ENCODE measurements around the gene MBL2. TPM values are rescaled to one million over a fixed set of nuclear protein-coding genes. Genes with fewer than 3 reads are reported as not detected.

Gene MBL2
- polyA plus RNA-seq, 1 donor from 2014 or later: not detected

DNA sequence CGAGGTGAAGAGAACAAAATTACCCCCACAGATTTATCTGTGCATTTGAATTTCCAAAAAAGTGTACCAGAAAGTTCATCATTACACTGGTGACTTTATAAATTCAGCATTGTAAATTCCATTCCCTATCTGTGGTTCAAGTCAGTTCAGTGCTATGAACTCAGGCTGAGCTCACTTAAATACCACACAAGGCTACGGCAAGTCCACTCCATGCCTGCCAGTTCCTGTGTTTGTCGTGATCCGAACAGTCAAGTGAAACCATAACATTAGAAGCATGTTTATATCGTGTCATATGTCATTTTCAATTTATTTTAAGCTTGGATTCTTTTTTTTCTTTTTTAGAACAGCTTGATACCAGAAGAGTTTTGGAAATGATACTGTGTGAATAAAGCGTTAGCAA lies 14.8 kb downstream of the MBL2 start:
- Mint-ChIP-seq H3K27ac (no peak overlapping the region), H3K9me3 (no peaks in the 10 kb centered on the region), H3K36me3 (no peaks in the 10 kb centered on the region), H3K27me3 (no peaks in the 10 kb centered on the region), H3K4me1 (peaks cover 0 to 2% (median 0%) of the 10 kb centered on the region in 3 donors), H3K4me3 (no peak overlapping the region)

DNA sequence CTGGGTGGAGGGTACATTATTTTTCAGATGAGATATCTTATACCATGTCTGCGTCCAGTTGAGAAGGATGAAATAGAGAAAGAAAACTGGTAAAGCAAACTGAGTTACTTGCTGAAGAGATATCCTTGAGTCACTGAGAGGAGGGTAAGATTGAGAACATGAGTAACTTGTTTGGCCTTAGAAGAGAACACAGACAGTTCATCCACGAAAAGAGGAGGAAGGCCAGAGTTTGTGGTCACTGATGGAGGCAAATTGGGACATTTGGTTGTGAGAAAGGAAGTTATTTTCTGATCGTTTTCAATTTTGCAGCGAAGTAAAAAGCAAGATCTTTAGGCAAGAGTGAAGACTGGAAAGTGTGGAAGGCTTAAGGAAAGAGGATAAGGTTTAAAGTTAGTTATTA lies 15.6 kb downstream of the MBL2 start:
- peaks cover 0 to 2% (median 0%) of the 10 kb centered on the region in 3 donors for H3K4me1 Mint-ChIP-seq
- H3K9me3 Mint-ChIP-seq: no peaks in the 10 kb centered on the region
- H3K4me3 Mint-ChIP-seq: no peak overlapping the region
- no peak overlapping the region for H3K27ac Mint-ChIP-seq
- no peaks in the 10 kb centered on the region for H3K36me3 Mint-ChIP-seq
- H3K27me3 Mint-ChIP-seq: no peaks in the 10 kb centered on the region

DNA sequence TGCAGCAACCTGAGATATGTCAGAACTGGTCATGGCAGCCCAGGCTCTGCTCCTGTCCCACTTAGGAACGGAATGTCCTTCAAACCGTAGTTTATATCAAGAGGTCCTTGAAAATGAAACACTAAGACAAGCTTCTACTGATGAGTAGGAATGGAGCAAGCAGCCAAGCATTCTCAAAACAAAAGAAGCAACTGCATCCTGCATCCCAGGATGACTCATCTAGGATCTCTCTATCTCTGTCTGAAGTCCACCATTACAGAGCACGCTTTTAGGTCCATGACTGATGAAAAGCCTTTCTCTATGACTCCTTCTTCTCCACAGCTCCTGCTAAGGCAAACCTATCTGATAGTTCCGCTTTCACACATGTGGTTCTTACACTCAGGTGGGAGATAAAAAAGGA lies 16.3 kb downstream of the MBL2 start:
- H3K27me3 Mint-ChIP-seq: no peaks in the 10 kb centered on the region
- no peaks in the 10 kb centered on the region for H3K9me3 Mint-ChIP-seq
- no peaks in the 10 kb centered on the region for H3K36me3 Mint-ChIP-seq
- no peak overlapping the region for H3K4me3 Mint-ChIP-seq
- peaks cover 0 to 2% (median 0%) of the 10 kb centered on the region in 3 donors for H3K4me1 Mint-ChIP-seq
- H3K27ac Mint-ChIP-seq: no peak overlapping the region

DNA sequence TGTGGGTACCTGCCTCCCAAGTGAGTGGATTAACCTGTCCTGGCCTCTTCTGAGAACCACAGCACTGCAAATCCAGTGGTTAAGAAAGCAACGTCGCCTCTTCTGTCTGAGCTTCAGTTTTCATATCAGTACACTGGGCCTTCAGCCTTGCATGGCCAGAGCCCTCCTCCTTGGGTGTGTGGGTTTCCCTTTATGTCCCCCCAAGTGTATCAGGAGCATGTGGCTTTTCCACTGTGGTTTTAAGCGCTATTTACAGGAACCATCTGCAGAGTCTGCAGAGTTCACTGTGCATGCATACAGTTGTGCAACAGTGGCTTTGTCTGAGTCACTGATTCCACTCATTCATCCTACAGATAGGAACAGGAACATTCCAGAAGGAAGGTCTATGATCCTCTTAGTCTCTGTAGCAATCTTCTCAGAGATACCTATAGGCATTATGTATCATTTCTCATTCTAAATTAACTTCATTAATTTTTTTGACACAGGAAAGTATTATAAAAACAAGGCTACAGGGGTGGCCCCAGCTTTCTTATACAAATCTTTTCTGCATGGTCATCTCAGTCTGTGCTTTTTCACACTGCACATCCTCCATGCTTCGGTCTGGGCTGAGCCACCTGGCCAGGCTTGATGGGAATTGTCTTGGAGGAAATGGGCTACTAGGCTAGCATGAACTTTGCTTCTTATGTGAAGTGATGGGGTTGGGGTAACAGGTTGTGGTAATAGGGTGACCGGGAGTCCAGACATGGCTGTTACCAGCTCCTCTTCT lies 17.1 kb downstream of the MBL2 start:
- no peak overlapping the region for H3K27ac Mint-ChIP-seq
- H3K9me3 Mint-ChIP-seq: no peaks in the 10 kb centered on the region
- H3K4me3 Mint-ChIP-seq: no peak overlapping the region
- H3K36me3 Mint-ChIP-seq: no peaks in the 10 kb centered on the region
- no peaks in the 10 kb centered on the region for H3K27me3 Mint-ChIP-seq
- peaks cover 0 to 2% (median 0%) of the 10 kb centered on the region in 3 donors for H3K4me1 Mint-ChIP-seq

DNA sequence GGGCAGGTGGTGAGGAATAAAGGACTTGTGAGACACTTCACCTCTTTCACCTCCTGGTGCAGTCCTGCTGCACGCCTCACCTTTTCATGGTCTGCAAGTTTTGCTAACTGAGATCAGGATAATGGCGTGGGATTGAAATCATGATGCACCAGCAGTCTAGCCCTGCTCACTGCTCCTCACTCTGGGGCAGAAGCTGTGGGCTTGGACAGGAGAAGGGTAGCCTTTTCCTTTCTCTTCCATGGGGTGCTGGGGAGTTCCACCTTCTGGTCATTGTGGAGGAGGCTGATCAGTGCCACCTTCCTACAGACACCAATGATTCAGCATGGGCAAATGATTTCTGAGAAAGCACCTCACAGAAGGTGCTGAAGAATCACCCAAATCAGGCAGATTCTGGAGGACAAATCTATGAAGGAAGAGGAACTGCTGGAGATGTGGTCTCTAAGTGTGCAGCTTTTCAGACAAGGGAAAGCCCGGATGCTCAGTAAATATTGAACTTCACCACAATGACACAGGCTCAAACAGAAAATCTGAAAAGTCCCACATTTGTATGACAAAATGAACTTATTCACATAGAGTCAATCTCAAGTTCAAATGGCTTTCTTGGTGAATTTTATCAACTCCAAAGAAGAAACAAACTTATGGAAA lies 19.7 kb downstream of the MBL2 start:
- no peaks in the 10 kb centered on the region for H3K27me3 Mint-ChIP-seq
- H3K4me3 Mint-ChIP-seq: no peak overlapping the region
- peaks cover 0 to 2% (median 0%) of the 10 kb centered on the region in 3 donors for H3K4me1 Mint-ChIP-seq
- peaks cover 0 to 4% (median 0%) of the 10 kb centered on the region in 3 donors for H3K9me3 Mint-ChIP-seq
- no peaks in the 10 kb centered on the region for H3K36me3 Mint-ChIP-seq
- H3K27ac Mint-ChIP-seq: no peak overlapping the region

DNA sequence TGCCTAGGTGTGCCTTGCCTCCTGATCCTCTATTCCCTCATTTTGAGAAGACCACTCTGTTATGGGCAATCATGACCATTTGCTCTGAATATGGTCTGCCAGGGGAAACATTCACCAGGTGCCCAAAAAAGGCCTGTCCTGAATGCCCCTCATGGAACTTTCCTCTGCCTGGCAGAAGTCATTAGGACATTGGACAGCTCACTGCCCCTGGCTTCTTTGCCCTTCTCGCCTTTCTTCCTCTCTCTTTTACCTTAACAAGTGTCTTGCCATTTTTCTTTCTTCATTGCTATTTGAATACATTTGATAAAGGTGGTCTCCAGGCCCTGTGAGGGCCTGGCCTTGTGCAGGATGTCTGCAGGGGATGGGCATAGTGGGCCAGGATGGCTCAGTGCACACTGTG lies 20.3 kb downstream of the MBL2 start:
- peaks cover 0 to 4% (median 0%) of the 10 kb centered on the region in 3 donors for H3K9me3 Mint-ChIP-seq
- no peak overlapping the region for H3K4me3 Mint-ChIP-seq
- H3K4me1 Mint-ChIP-seq: peaks cover 0 to 2% (median 0%) of the 10 kb centered on the region in 3 donors
- no peak overlapping the region for H3K27ac Mint-ChIP-seq
- H3K27me3 Mint-ChIP-seq: no peaks in the 10 kb centered on the region
- no peaks in the 10 kb centered on the region for H3K36me3 Mint-ChIP-seq

DNA sequence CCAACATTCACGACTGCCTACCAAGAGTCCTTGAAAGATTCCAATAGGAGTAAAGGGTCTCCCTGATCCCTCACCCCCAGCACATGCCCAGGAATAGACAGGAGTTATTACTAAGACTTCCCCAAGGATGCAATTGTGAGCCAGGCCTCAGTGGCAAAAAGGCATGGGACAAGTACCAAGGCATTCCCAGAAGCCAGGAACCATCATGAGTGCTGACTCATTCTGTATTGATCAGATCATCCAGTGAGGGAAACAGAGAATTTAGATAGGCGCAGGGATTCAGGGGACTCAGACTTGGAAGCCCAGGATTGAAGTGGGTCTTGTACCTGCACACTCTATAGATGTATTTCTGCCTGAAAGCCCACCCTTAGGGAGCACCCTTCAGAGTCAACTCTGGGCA lies 21.2 kb downstream of the MBL2 start:
- Mint-ChIP-seq H3K4me3 (no peak overlapping the region), H3K9me3 (peaks cover 0 to 4% (median 0%) of the 10 kb centered on the region in 3 donors)

DNA sequence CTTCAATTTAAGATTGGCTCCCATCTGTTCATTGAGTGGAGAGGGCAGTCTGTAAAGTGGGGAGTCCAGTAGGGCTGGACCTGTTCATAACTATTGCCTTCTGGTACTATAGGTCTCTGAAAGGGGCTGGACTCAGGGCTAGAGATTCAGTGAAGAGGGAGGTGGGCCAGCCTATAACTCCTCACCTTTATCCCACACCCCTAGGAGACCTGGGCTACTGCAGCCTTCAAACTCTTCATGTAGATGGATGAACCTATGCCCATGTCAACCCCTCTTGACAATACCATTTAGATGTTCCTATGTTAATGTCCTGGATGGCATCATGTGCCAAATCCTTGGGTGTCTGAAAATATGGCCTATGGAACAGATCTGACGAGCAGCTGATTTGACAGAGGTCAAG lies 22.0 kb downstream of the MBL2 start:
- Mint-ChIP-seq H3K4me3 (no peak overlapping the region), H3K27me3 (no peaks in the 10 kb centered on the region), H3K4me1 (peaks cover 0 to 2% (median 0%) of the 10 kb centered on the region in 3 donors), H3K36me3 (no peaks in the 10 kb centered on the region), H3K27ac (no peak overlapping the region), H3K9me3 (peaks cover 0 to 4% (median 0%) of the 10 kb centered on the region in 3 donors)

More for the DNA sequence above, 21.2 kb downstream of the MBL2 start:
- Mint-ChIP-seq H3K27me3 (no peaks in the 10 kb centered on the region), H3K27ac (no peak overlapping the region), H3K36me3 (no peaks in the 10 kb centered on the region), H3K4me1 (peaks cover 0 to 2% (median 0%) of the 10 kb centered on the region in 3 donors)

DNA sequence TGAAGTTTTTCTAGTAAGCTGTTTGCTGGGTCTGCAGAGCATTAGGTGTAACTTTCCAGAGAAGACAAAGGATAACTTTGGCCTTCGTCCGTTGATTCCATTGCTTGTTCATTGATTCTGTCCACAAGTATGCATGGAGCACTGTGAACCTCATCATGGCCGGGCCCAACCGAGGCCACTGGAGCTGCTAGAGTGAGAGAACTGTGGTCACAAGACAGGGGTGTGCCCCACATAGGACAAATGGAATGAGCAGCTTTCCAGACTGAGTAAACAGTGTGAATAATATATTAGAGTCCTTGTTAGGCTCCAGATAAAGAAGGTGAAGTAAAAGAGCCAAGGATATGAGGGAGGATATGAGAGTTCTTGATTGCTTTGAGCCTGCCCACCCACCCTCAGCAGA lies 24.9 kb downstream of the MBL2 start:
- Mint-ChIP-seq H3K9me3 (peaks cover 0 to 4% (median 0%) of the 10 kb centered on the region in 3 donors), H3K27ac (no peak overlapping the region), H3K4me3 (no peak overlapping the region), H3K4me1 (no peaks in the 10 kb centered on the region), H3K27me3 (no peaks in the 10 kb centered on the region), H3K36me3 (no peaks in the 10 kb centered on the region)

DNA sequence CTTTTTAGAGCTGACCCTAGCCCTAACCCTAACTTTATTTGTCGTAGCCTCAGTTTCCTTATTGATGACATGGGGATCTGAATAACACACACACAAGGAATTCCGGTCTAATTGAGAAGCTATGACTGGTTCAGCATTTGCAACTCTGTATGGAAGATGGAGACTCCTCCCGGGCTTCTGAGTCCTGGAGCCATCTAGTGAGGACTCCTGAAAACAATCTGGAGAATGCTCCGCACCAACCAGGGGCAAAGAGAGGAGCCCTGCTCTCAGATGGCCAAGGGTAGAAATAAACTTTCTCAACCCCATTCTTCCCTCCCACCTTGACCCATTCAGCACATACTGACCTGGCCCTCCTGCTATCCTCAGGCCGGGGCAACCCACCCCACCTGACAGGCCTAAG lies 26.4 kb downstream of the MBL2 start:
- H3K4me3 Mint-ChIP-seq: no peak overlapping the region

DNA sequence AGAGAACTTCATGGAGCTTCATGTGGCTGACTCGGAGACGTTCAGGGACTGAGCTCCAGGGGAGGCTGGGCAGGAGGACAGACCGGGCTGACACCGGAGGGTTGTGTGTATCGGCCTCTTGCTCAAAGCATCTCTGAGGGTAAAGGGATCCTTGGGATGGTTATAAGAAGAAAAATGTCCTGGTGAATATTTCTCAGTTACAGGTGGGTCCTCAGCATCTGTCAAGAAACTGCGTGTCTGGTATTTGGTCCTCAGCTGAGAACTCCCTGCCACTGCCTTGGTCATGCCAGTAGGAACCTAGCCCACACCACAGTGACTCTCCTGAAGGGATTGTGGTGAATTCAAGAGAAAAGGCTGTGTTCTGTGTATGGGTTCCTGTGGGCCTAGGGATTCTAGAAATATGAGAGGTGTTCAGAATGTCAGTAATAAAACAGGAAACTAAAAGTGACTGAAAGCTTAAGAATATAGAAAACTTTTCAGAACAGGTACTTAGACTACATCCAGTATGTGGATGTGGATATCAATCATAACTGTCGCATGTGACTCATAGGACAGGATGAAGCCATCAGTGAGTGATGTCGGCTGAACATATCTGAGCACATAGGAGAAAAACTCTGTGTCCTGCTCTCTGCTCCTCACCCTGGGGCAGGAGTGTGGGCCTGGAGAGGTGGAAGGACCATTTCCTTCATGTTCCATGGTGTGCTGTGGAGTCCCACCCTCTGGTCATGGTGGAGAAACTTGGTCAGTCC lies 28.4 kb downstream of the MBL2 start:
- Mint-ChIP-seq H3K9me3 (no peaks in the 10 kb centered on the region), H3K4me1 (no peaks in the 10 kb centered on the region), H3K36me3 (no peaks in the 10 kb centered on the region), H3K4me3 (no peak overlapping the region), H3K27ac (no peak overlapping the region), H3K27me3 (no peaks in the 10 kb centered on the region)

More for the DNA sequence above, 26.4 kb downstream of the MBL2 start:
- peaks cover 0 to 4% (median 0%) of the 10 kb centered on the region in 3 donors for H3K9me3 Mint-ChIP-seq
- H3K4me1 Mint-ChIP-seq: no peaks in the 10 kb centered on the region
- H3K36me3 Mint-ChIP-seq: no peaks in the 10 kb centered on the region
- no peaks in the 10 kb centered on the region for H3K27me3 Mint-ChIP-seq
- H3K27ac Mint-ChIP-seq: no peak overlapping the region

DNA sequence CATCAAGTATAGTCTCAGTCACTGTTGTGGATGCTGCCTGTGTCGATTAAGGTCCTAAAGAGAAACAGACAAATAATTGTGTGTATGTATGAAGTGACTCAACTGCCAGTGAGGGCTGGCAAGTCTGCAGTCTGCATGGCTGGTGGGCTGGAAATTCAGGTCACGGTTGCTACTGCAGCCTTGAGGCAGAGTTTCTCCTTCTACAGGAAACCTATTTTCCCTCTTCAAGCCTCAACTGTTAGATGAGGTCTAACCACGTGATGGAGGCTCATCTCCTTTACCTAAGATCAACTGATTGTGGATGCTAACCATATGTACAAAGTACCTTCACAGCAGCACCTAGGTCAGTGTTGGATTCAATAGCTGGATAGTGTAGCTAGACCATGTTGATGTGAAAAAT lies 29.9 kb downstream of the MBL2 start:
- no peaks in the 10 kb centered on the region for H3K36me3 Mint-ChIP-seq
- no peaks in the 10 kb centered on the region for H3K4me1 Mint-ChIP-seq
- H3K27ac Mint-ChIP-seq: no peak overlapping the region
- no peaks in the 10 kb centered on the region for H3K27me3 Mint-ChIP-seq
- H3K9me3 Mint-ChIP-seq: no peaks in the 10 kb centered on the region
- H3K4me3 Mint-ChIP-seq: no peak overlapping the region

DNA sequence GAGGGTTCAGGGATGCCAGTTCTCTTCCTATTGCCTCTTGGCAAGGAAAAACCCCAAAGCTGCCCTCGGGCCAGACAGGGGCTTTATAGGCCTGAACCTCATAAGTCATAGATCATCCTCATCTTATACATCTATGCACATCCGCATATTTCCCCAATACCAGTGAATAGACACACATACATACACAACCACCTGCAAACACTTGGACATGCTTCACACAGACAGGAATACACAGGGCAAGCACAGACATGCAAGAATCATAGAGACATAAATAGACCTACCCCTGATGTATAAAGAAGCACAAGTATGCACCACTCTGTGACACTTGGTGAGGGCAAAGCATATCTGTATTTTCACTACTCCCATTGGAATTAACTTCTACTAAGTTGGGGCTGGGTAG lies 30.7 kb downstream of the MBL2 start:
- no peaks in the 10 kb centered on the region for H3K9me3 Mint-ChIP-seq
- H3K36me3 Mint-ChIP-seq: peaks cover 1% of the 10 kb centered on the region

DNA sequence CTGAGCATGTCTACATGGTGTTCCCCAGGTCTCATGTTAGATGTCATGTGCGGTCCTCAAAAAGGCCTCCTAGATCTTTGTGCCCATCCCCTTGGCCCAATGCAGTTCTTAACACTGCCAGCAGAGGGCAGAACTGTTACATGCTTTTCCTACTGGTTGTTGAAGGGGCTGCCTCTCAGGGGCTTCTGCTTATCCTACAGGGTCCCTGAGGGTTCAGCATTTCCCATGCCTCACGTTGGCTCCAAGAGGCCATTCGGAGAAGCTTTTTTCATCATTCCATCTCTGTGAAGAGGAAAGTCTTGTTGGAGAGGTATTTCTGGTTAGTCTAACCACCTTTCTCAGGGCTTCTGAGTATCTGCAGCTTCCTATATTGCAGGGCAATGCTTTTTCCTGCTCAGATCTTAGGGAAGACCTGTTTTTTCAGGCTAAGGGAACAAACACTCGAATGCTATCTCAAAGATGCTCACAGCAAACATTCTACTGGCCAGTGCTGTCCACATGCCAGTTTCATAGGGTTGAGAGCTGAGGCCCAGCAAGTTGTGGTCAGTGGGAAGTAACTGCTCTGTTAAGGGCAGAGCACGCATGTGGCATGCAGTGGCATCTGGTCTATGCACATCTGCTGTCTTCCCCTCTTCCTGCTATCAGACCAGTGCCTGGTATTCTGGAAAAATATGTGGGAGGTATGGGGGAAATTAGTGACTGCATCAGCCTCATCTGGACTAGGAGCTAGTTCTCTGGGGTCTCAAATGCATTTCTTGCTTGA lies 31.5 kb downstream of the MBL2 start:
- Mint-ChIP-seq H3K4me1 (no peaks in the 10 kb centered on the region), H3K4me3 (no peak overlapping the region), H3K9me3 (peaks cover 0 to 2% (median 0%) of the 10 kb centered on the region in 3 donors), H3K36me3 (peaks cover 3% of the 10 kb centered on the region), H3K27me3 (peaks cover 2% of the 10 kb centered on the region), H3K27ac (no peak overlapping the region)

More for the DNA sequence above, 30.7 kb downstream of the MBL2 start:
- peaks cover 2% of the 10 kb centered on the region for H3K27me3 Mint-ChIP-seq
- no peak overlapping the region for H3K4me3 Mint-ChIP-seq
- no peak overlapping the region for H3K27ac Mint-ChIP-seq
- no peaks in the 10 kb centered on the region for H3K4me1 Mint-ChIP-seq

DNA sequence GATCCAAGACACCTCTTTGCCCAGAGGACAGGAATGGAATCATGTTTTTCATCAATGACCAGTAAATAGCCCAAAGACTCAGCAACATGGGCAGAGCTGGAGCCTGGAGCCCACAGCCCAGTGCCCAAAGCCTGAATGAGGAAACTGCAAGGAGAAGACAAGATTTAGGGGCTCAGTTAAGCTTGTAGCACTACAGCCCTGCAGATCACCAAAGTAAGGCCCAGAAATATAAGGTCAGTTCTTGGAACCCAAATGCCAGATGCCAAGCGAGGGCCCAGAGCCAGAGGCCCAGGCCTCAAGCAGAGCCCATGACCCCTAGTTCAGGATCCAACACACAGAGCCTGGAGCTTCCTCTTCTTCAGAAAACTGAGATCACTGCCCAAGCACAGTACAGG lies 32.4 kb downstream of the MBL2 start:
- H3K27me3 Mint-ChIP-seq: peaks cover 2% of the 10 kb centered on the region

More for the DNA sequence above, 32.4 kb downstream of the MBL2 start:
- Mint-ChIP-seq H3K9me3 (peaks cover 0 to 2% (median 0%) of the 10 kb centered on the region in 3 donors), H3K4me3 (no peak overlapping the region), H3K36me3 (peaks cover 3% of the 10 kb centered on the region), H3K27ac (no peak overlapping the region), H3K4me1 (no peaks in the 10 kb centered on the region)
